ENCODE data around the gene ZNF582.
"Not testable (repeated sequence)": the region's sequence is repeated elsewhere in the genome, so short reads cannot be mapped to it uniquely, and the experiment has no call there.

The ZNF582 gene

GRCh38 chr19:56348289-56348877 lies 45.0 kb downstream of the ZNF582 start:
- Mint-ChIP-seq H3K9me3 (peaks cover 63% of the 10 kb centered on the region), H3K27me3 (ENCODE audit: low read depth, poor library complexity) (peaks cover 10% of the 10 kb centered on the region), H3K27ac (no peak overlapping the region), H3K4me3 (no peak overlapping the region), H3K4me1 (no peaks in the 10 kb centered on the region), H3K36me3 (ENCODE audit: low read depth) (no peaks in the 10 kb centered on the region)
- no peak for TF ChIP-seq CTCF (IDR thresholded peaks at IDR 0.05)
- no peak for DNase-seq

DNA sequence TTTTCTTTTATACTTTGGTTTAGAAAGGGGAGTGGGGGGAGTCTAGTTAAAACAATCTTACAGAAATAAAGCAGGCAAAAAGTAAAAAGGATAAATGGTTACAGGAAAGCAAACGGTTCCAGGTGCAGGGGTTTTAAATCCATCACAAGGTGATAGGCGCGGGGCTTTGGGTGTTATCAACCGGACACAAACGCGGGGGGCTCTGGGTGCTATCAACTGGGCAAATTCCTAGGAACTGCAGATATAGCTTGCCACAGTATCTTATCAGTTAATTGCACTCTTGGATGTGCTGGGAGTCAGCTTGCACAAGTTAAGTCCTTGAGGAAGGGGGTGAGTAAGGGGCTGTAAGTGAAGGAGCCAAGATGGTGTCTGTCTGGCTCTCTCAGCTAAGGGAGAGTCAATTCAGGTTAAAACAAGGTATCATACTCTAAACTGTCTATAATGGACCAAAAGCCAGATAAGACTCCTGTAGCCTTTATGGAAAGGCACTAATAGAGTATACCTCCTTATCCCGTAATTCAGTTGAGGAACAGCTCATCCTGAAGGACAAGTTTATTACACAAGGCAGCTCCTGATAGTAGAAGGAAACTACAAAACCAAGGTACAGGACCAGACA lies 46.1 kb downstream of the ZNF582 start:
- H3K27ac Mint-ChIP-seq, result no peak overlapping the region
- no peak overlapping the region for H3K4me3 Mint-ChIP-seq
- peaks cover 64% of the 10 kb centered on the region for H3K9me3 Mint-ChIP-seq
- H3K27me3 Mint-ChIP-seq (ENCODE audit: low read depth, poor library complexity), result peaks cover 10% of the 10 kb centered on the region
- no peaks in the 10 kb centered on the region for H3K4me1 Mint-ChIP-seq
- DNase-seq, result no peak
- TF ChIP-seq CTCF (IDR thresholded peaks at IDR 0.05), result no peak
- no peaks in the 10 kb centered on the region for H3K36me3 Mint-ChIP-seq (ENCODE audit: low read depth)

GRCh38 chr19:56341948-56342347 lies 51.4 kb downstream of the ZNF582 start:
- no peak overlapping the region for H3K4me3 Mint-ChIP-seq
- no peaks in the 10 kb centered on the region for H3K36me3 Mint-ChIP-seq (ENCODE audit: low read depth)
- H3K4me1 Mint-ChIP-seq, result no peaks in the 10 kb centered on the region
- no peaks in the 10 kb centered on the region for H3K27me3 Mint-ChIP-seq (ENCODE audit: low read depth, poor library complexity)
- no peak for TF ChIP-seq CTCF (IDR thresholded peaks at IDR 0.05)
- peaks cover 80% of the 10 kb centered on the region for H3K9me3 Mint-ChIP-seq
- no peak overlapping the region for H3K27ac Mint-ChIP-seq
- no peak for DNase-seq

GRCh38 chr19:56339031-56339430 lies 54.3 kb downstream of the ZNF582 start:
- not testable (repeated sequence) for H3K36me3 Mint-ChIP-seq (ENCODE audit: low read depth); H3K27ac Mint-ChIP-seq; H3K27me3 Mint-ChIP-seq (ENCODE audit: low read depth, poor library complexity); DNase-seq; H3K4me3 Mint-ChIP-seq; H3K4me1 Mint-ChIP-seq
- H3K9me3 Mint-ChIP-seq, result peaks cover 75% of the 10 kb centered on the region

DNA sequence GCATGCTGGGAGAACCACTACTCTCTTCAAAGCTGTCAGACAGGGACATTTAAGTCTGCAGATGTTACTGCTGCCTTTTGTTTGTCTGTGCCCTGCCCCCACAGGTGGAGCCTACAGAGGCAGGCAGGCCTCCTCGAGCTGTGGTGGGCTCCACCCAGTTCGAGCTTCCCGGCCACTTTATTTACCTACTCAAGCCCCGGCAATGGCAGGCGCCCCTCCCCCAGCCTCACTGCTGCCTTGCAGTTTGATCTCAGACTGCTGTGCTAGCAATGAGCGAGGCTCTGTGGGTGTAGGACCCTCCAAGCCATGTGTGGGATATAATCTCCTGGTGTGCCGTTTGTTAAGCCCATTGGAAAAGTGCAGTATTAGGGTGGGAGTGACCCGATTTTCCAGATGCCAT lies 56.3 kb downstream of the ZNF582 start:
- not testable (repeated sequence) for DNase-seq; H3K4me3 Mint-ChIP-seq; H3K27me3 Mint-ChIP-seq (ENCODE audit: low read depth, poor library complexity); H3K4me1 Mint-ChIP-seq; H3K36me3 Mint-ChIP-seq (ENCODE audit: low read depth); H3K27ac Mint-ChIP-seq
- H3K9me3 Mint-ChIP-seq, result peaks cover 76% of the 10 kb centered on the region

- H3K27ac Mint-ChIP-seq; H3K36me3 Mint-ChIP-seq (ENCODE audit: low read depth); H3K4me3 Mint-ChIP-seq; H3K27me3 Mint-ChIP-seq (ENCODE audit: low read depth, poor library complexity); H3K4me1 Mint-ChIP-seq; DNase-seq: not testable (repeated sequence)
- H3K9me3 Mint-ChIP-seq, result peaks cover 74% of the 10 kb centered on the region
Observed at GRCh38 chr19:56335371-56335770, 58.0 kb downstream of the ZNF582 start.

DNA sequence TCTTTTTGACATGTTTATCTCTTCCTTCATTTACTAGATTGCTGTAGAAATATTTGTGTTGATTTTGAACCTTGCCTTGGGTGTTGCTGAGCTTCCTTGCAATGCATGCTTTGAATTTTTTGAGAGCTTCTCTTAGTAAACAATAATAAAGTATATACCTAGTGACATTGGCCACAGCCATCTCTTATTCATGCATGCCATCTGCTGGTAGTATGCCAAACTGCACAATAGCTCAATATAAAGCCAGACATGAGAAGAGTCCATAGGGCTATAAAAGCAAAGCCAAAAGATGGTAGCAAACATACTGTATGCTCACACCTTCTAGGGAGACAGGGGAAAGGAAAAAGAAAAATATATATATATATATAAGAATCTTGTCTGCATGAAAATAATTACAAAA lies 59.8 kb downstream of the ZNF582 start:
- Mint-ChIP-seq H3K27me3 (ENCODE audit: low read depth, poor library complexity) (peaks cover 3% of the 10 kb centered on the region), H3K36me3 (ENCODE audit: low read depth) (no peaks in the 10 kb centered on the region), H3K27ac (no peak overlapping the region), H3K4me1 (no peaks in the 10 kb centered on the region), H3K9me3 (peaks cover 71% of the 10 kb centered on the region), H3K4me3 (no peak overlapping the region)
- DNase-seq, result peak; percentile 42
- peak; percentile 52 for TF ChIP-seq CTCF (IDR thresholded peaks at IDR 0.05)
